IMR-90 (cell line): ENCODE data around the gene ARL10. TPM values are rescaled to one million over a fixed set of nuclear protein-coding genes. Genes with fewer than 3 reads are reported as not detected.

ENCODE experiments used
- ATAC-seq: fragments of 200-7000 bp; cut with Tn5 transposase; 2 replicates; pipeline ENCODE4 v1.9.1; 2020; ENCODE audit warnings: low read depth, mild to moderate bottlenecking, moderate library complexity
- BruUV-seq: library from RNA; stranded (reverse); fragments of 400-500 nt; replicated peaks from 2 replicates; lab custom pipeline; 2021; lab: Mats Ljungman, UMichigan
- CTCF ChIA-PET: fragments of 300-600 bp; formaldehyde crosslinking; extraction: SDS; loops from one replicate; lab custom pipeline; 2021; ENCODE audit warnings: antibody characterized with exemption; lab: Yijun Ruan, JAX
- POLR2A ChIA-PET: fragments of 300-600 bp; sonication (Branson Sonifier 250); formaldehyde crosslinking; loops from one replicate; lab custom pipeline; 2022; ENCODE audit warnings: antibody characterized with exemption; ENCODE audit not compliant: unreplicated experiment; lab: Charles Lee
- DNase-seq: peaks from one replicate; pipeline ENCODE4 v3.0.0; 2013
- H2AFZ ChIP-seq: replicated peaks from 2 replicates; pipeline ENCODE3; 2013; ENCODE audit warnings: low read length, mild to moderate bottlenecking; ENCODE audit not compliant: poor library complexity
- H2AK5ac ChIP-seq: 2 replicates; pipeline ENCODE4 v1.6.1; 2013; ENCODE audit warnings: low read depth, low read length, inconsistent platforms
- H2AK9ac ChIP-seq: replicated peaks from 2 replicates; pipeline ENCODE3; 2013; ENCODE audit warnings: mild to moderate bottlenecking, low read depth, low read length, moderate library complexity; ENCODE audit not compliant: poor library complexity
- H2BK120ac ChIP-seq: 2 replicates; pipeline ENCODE4 v1.6.1; 2013; ENCODE audit warnings: low read depth, low read length, inconsistent platforms
- H2BK15ac ChIP-seq: 3 replicates; pipeline ENCODE4 v1.6.1; 2013; ENCODE audit warnings: low read depth, low read length, inconsistent platforms
- H2BK20ac ChIP-seq: 2 replicates; pipeline ENCODE4 v1.6.1; 2013; ENCODE audit warnings: low read depth, mild to moderate bottlenecking, inconsistent platforms, low read length, moderate library complexity
- H2BK5ac ChIP-seq: 2 replicates; pipeline ENCODE4 v1.6.1; 2013; ENCODE audit warnings: mild to moderate bottlenecking, low read depth, low read length, inconsistent platforms; ENCODE audit not compliant: poor library complexity, severe bottlenecking
- H3K14ac ChIP-seq: replicated peaks from 2 replicates; pipeline ENCODE4 v1.6.1; 2013; ENCODE audit warnings: low read depth, low read length, inconsistent platforms
- H3K18ac ChIP-seq: 2 replicates; pipeline ENCODE4 v1.6.1; 2013; ENCODE audit warnings: low read depth, low read length, control low read depth
- H3K23ac ChIP-seq: 2 replicates; pipeline ENCODE4 v1.6.1; 2013; ENCODE audit warnings: low read depth, low read length, inconsistent platforms
- H3K27ac ChIP-seq: 2 replicates; pipeline ENCODE4 v1.5.1; 2013; ENCODE audit warnings: mild to moderate bottlenecking, control low read depth, low read length; ENCODE audit not compliant: insufficient read depth
- H3K27me3 ChIP-seq: 2 replicates; pipeline ENCODE4 v1.6.1; 2013; ENCODE audit warnings: low read length; ENCODE audit not compliant: control insufficient read depth, insufficient read depth
- H3K36me3 ChIP-seq: 2 replicates; pipeline ENCODE4 v1.6.1; 2013; ENCODE audit warnings: low read length, mixed read lengths; ENCODE audit not compliant: control insufficient read depth, insufficient read depth
- H3K4ac ChIP-seq: 2 replicates; pipeline ENCODE4 v1.6.1; 2013; ENCODE audit warnings: low read depth, low read length, inconsistent platforms
- H3K4me1 ChIP-seq: 2 replicates; pipeline ENCODE4 v1.6.1; 2013; ENCODE audit warnings: low read length, mixed read lengths; ENCODE audit not compliant: control insufficient read depth, insufficient read depth
- H3K4me2 ChIP-seq: 2 replicates; pipeline ENCODE4 v1.6.1; 2013; ENCODE audit warnings: low read depth, mild to moderate bottlenecking, control low read depth, low read length, moderate library complexity
- H3K4me3 ChIP-seq: 2 replicates; pipeline ENCODE4 v1.5.1; 2013; ENCODE audit warnings: low read depth, mild to moderate bottlenecking, control low read depth, low read length, moderate library complexity; ENCODE audit not compliant: insufficient read depth
- H3K56ac ChIP-seq: 2 replicates; pipeline ENCODE4 v1.6.1; 2013; ENCODE audit warnings: low read length, inconsistent platforms; ENCODE audit not compliant: insufficient read depth; ENCODE audit errors: extremely low read depth
- H3K79me1 ChIP-seq, 2 experiments: 2 replicates each; pipeline ENCODE4 v1.6.1; 2013; ENCODE audit warnings: low read length in 2 of 2, inconsistent platforms in 1 of 2, low read depth in 1 of 2
- H3K9ac ChIP-seq: 2 replicates; pipeline ENCODE4 v1.6.1; 2013; ENCODE audit warnings: low read depth, low read length, control low read depth
- H3K9me1 ChIP-seq: 2 replicates; pipeline ENCODE4 v1.6.1; 2013; ENCODE audit warnings: low read length, inconsistent platforms; ENCODE audit not compliant: insufficient read depth
- H3K9me3 ChIP-seq: 2 replicates; pipeline ENCODE4 v1.6.1; 2013; ENCODE audit warnings: low read length; ENCODE audit not compliant: control insufficient read depth, insufficient read depth
- H4K20me1 ChIP-seq: 2 replicates; pipeline ENCODE4 v1.6.1; 2013; ENCODE audit warnings: low read length, inconsistent platforms; ENCODE audit not compliant: insufficient read depth
- H4K5ac ChIP-seq: 2 replicates; pipeline ENCODE4 v1.6.1; 2013; ENCODE audit warnings: mild to moderate bottlenecking, low read depth, low read length, control low read depth
- H4K8ac ChIP-seq, 2 experiments: 2 replicates each; pipeline ENCODE4 v1.6.1; 2013; ENCODE audit warnings: low read depth in 2 of 2, low read length in 2 of 2, control low read depth in 1 of 2, inconsistent platforms in 1 of 2
- H4K91ac ChIP-seq: 2 replicates; pipeline ENCODE4 v1.6.1; 2013; ENCODE audit warnings: low read depth, low read length, inconsistent platforms; ENCODE audit not compliant: insufficient read depth
- BHLHE40 ChIP-seq: fragments of 150-350 bp; IDR thresholded peaks from 2 replicates; pipeline ENCODE4 v1.6.1; 2016; ENCODE audit warnings: mild to moderate bottlenecking, low read depth, low read length
- CEBPB ChIP-seq: IDR thresholded peaks from 2 replicates; pipeline ENCODE4 v1.6.1; 2012; ENCODE audit warnings: low read depth, low read length, improper control_type of control experiment
- MXI1 ChIP-seq: IDR thresholded peaks from 2 replicates; pipeline ENCODE4 v1.6.1; 2012; ENCODE audit warnings: low read depth, mild to moderate bottlenecking, low read length, moderate library complexity, borderline replicate concordance
- POLR2A ChIP-seq: IDR thresholded peaks from 2 replicates; pipeline ENCODE4 v1.6.1; 2012; ENCODE audit warnings: mild to moderate bottlenecking, low read depth, low read length
- WGBS, 2 experiments: methylation state at CpG; one replicate each; pipeline versions ENCODE4 v1.1.5 to v1.1.7; 2013; ENCODE audit warnings: missing lambda C conversion rate in 2 of 2; ENCODE audit not compliant: insufficient read length in 1 of 2; ENCODE audit errors: extremely low coverage in 2 of 2; 5-methylcytosine and 5-hydroxymethylcytosine counted together
- dilution Hi-C: fragments of 300-500 bp; cut with HindIII; formaldehyde crosslinking; loops from one replicate; pipeline ENCODE4 v1.14.3; 2018; ENCODE audit warnings: low sequenced_read_pairs; ENCODE audit not compliant: unreplicated experiment
- in situ Hi-C: fragments of 300-500 bp; cut with MboI; formaldehyde crosslinking; loops from 3 replicates; pipeline ENCODE4 v1.14.3; 2019; ENCODE audit warnings: low sequenced_read_pairs, inconsistent platforms, mixed read lengths
- intact Hi-C: fragments of 100-400 bp; cut with micrococcal nuclease; formaldehyde crosslinking; loops from 2 replicates; pipeline ENCODE4 v1.10.0; 2022
- polyA plus RNA-seq, 3 experiments: library from polyadenylated mRNA; depleted of rRNA; stranded (reverse); fragments of >200 nt; gene quantifications; 2 replicates each; pipeline ENCODE4 v1.2.3, GENCODE V29; 2012; ENCODE audit warnings: low replicate concordance in 1 of 3
- total RNA-seq: library from RNA; depleted of rRNA; stranded (reverse); fragments of >200 nt; gene quantifications from 2 replicates; pipeline ENCODE4 v1.2.3, GENCODE V29; 2012
- TF ChIP-seq, protein P1 (sequence below): fragments of 150-350 bp; IDR thresholded peaks from 2 replicates; pipeline ENCODE4 v1.6.1; 2017; ENCODE audit warnings: mild to moderate bottlenecking, antibody characterized with exemption, low read length, low read depth

Gene ARL10
- total and polyA plus RNA-seq, 2 of the 4 experiments (the other 2 are of a cell fraction), result 3.6 to 6.0 TPM

DNA sequence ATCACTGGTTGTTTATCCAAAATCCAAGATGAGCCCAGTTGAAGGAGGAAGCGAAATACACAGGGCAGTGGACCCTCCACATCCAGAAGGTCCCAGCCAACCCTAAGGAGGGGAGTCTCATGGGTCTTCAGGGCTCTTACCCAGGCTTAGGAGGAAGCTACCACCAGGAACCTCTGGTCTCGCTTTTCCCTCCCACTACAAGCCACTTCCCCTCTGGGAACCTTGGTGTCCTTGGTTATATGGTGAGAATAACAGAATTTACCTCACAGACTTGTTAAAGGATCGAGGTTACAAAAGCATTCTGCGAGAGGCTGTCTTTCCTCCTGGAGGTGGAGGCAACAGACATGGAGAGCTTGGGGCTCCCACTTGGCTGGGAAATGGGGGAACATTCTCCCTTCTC is 26.7 kb downstream of the ARL10 start:
- ChIA-PET CTCF (interaction anchor here (0.6 to 0.9 kb wide), 2 partner anchors 10 to 248 kb away, joined by 3 read pairs; no protein-coding TSS in a partner anchor), POLR2A (no interaction called here)
- Histone ChIP-seq H3K4ac (no peak overlapping the region), H2AK5ac (no peak overlapping the region), H3K4me3 (no peak overlapping the region), H3K23ac (no peak overlapping the region), H2BK5ac (no peak overlapping the region), H3K79me1 (peaks cover 6 to 47% of the 10 kb centered on the region in 2 experiments; a peak in 2 of 4 replicates), H3K27ac (no peak overlapping the region), H4K91ac (no peak overlapping the region), H3K14ac (no peak overlapping the region), H2AK9ac (no peak overlapping the region), H3K27me3 (no peaks in the 10 kb centered on the region), H4K5ac (no peak overlapping the region), H4K8ac (no peak overlapping the region), H2BK20ac (no peak overlapping the region), H3K36me3 (peaks cover 27% of the 10 kb centered on the region), H3K9ac (no peak overlapping the region), H3K56ac (no peak overlapping the region), H3K4me2 (no peak overlapping the region), H4K20me1 (peaks cover 7% of the 10 kb centered on the region; the same call in 1 of the 2 replicates), H3K9me1 (no peaks in the 10 kb centered on the region; the same call in 1 of the 2 replicates), H3K9me3 (no peaks in the 10 kb centered on the region), H2BK15ac (no peak overlapping the region), H3K4me1 (peaks cover 4% of the 10 kb centered on the region; the same call in 1 of the 2 replicates), H2BK120ac (no peak overlapping the region), H3K18ac (no peak overlapping the region), H2AFZ (no peak overlapping the region)
- intact Hi-C loops, result no loop called here
- in situ Hi-C loops, result no loop called here
- WGBS, 2 experiments, result no CpG with 5 or more reads among the region's 4 CpGs
- no peak for DNase-seq
- BruUV-seq, result no TSS peak
- ATAC-seq, result no peak
- TF ChIP-seq, protein P1, sequence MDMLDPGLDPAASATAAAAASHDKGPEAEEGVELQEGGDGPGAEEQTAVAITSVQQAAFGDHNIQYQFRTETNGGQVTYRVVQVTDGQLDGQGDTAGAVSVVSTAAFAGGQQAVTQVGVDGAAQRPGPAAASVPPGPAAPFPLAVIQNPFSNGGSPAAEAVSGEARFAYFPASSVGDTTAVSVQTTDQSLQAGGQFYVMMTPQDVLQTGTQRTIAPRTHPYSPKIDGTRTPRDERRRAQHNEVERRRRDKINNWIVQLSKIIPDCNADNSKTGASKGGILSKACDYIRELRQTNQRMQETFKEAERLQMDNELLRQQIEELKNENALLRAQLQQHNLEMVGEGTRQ, result no peak
- TF ChIP-seq CEBPB, result no peak
- no peak for TF ChIP-seq MXI1
- no peak for TF ChIP-seq POLR2A
- no peak for TF ChIP-seq BHLHE40
- dilution Hi-C loops, result no loop called here
